Pons (tissue), 1 donor: ENCODE data around the gene PTPRT.

Source experiments
- DNase-seq: peaks from one replicate; pipeline ENCODE4 v3.0.0-alpha.2; 2016; ENCODE audit warnings: low spot score

Gene PTPRT

DNA sequence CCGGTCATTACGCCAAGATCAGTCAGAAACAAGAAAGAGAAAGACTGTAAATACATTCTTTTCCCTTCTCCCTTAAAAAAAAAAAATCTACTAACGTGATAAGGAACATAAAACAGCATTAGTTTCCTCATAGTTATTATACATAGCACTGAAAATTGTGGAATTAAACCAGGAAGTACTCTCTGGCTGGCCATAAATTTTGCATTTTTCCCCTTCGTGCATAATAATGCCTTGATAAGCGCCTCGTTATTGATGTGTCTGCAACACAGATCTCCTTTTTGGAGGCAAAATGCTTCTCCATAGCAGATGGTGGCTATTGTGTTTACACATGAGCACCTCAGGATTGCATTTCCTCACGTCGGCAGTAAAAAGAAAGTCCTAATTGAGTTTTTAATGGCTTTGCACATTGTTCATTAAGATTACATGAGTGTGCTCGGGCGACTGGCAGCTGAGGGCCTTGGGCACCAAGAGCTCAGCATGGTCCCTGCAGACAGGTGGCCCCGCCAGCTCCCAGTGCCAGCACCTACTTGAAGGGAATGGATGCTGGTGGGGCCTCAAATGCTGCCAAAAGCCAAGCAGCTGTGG lies 394.5 kb downstream of the PTPRT start:
- no peak for DNase-seq

DNA sequence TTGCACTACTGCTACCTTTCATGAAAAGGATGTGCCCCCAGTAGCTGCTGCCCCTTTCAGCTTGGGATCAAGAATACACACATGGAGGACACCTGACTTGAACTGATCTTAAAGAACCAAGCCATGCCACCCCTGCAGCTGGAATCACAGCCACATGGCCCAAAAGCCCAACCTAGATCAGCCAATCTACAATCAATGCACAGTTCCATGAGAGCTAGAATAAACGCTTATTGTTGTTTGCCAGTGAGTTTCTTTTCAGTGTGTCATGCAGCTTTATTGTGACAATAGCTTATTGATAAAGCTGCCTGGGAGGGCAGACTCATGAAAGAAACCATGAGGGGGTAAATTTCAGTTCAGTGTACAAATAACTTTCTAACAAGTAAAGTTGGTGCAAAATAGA lies 397.7 kb downstream of the PTPRT start:
- DNase-seq: peak; percentile 95

DNA sequence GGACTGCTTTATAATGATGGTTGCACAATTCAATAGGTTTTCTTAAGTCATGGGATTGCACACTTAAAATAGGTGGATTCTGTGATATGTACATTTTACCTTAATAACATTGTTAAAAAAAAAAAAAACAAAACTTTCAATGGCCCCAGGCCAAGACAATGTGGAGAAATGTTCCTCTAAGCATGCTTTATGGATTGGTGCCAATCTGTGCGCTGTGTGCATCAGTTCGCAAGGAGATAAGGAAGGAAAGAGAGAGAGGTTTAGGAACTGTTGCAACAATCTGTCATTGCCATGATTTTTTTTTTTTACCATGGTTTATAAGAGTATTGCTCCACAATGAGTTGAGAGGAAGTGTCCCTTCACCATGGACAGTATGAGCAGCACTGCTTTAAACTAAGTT lies 399.6 kb downstream of the PTPRT start:
- DNase-seq: no peak

DNA sequence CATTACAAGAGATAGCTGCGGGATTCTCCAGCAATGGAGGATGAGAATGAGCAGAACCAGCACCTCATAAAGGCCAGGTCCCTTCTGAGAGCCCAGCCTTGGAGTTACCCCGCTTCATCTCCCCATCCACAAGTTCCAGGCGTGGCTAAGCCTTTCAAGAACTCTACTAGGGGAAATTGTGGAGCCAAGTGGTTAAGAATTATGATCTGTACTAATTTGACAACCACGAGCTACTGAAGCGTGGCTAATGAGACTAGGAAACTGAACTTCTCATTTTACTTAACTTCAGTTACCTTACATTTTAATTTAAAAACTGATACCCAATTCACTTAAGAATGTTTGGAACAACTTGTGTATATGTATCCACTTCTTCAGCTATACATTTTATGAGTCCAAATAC lies 401.0 kb downstream of the PTPRT start:
- no peak for DNase-seq

DNA sequence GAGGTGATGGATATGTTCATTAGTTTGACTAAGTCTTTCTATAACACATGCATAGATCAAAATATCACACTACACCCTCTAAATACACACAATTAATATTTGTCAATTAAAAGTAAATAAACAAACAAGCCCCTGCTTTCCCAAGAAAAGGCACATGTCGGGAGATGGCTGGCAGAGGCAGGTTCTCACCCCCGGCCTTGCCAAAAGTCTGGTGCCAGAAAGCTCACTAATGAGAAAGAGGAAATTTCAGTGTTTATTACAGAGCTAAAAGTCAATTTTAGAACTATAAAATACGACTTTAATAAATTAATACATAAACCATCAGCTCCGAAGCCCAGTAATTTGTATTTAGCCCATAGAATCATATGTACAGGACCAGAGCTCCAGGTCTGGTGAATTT lies 404.7 kb downstream of the PTPRT start:
- no peak for DNase-seq

DNA sequence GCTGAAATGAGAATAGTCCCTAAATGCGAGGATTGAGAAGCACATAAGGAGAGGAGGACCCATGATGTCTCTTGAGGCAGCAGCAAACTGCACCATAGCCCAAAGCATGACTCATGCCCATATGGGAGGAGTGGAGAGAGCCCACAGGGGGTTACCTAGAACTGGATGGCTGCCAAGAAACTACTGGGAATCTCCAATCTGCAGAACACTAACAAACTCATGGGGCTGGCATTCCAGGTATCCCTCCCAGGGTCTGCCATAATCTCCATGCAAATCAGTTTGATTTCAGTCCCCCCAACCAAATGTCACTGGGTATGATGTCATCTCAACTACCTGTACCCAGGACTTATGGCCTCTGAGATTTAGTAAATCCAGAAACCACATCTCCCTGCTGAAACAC lies 410.5 kb downstream of the PTPRT start:
- DNase-seq: no peak

DNA sequence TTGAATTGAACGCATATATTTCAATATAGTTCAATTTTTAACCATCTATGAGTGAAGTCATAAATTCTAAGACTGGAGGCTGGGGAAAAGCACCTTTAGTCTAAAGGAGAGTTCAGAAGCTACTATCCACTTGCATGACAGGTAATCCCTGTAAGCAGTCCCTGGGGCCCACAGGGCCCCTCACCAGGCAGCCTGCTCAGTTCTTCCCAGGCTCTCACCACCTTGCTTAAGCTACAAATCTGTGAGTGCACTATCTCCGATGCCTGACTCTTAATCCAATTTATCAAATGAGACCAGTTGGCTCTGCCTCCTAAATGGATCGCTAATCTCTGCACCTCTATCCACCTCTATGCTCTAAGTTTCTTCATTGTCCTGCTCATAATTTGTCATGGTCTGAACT lies 413.8 kb downstream of the PTPRT start:
- DNase-seq: no peak

DNA sequence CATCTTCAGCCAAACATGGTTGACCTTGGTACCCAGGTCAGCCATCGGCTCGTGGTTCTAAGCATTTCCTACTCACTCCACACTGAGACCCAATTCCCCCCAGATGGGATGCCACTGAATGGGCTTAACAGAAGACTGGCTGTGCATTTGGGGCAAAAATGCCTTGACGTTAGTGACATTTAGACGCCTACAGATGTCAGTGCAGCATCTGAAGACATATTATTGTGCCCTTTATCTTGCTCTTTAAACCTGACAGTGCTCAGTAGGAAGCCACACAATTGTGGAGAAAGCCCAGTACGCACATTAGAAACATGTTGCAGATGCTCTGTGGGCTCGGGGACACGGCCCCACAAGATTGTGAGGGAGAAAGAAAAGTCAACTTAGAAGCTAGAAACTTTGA lies 414.7 kb downstream of the PTPRT start:
- DNase-seq: peak; percentile 39

DNA sequence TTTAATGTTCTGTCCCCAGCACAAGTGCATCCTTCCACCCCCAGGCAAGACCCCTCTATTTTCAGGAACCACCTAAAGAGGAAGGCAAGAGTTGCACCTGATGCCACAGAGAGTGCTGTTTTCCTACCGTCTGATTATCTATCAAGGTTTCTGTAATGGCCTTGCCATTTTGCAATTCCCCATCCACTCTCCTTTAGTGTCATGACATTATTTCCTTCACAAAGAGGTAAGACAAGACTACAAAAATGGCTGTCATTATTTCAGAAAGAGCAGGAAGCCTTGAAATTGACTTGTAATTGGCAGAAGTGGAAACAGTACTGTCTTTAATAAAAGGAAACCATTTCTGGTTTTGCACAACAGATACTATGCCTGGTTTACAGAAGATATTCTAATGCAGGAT lies 426.7 kb downstream of the PTPRT start:
- DNase-seq: no peak

DNA sequence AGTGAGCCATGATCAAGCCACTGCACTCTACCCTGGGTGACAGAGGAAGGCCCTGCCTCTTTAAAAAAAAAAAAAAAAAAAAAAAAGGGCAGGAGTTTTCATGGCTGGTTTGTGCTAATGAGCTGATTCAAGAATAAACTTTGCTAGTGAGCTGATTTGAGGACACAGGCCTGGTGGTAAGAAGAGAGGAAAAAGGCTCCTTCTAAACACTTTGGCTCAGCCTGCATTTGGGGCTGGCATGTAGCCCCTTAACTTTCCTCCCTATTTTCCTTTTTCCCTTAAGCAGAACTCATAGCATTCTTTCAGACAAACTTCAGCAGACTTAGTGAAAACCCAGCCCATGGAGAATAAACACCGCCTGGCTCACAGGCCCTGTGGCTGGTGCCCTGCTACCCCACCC lies 432.7 kb downstream of the PTPRT start:
- DNase-seq: no peak

DNA sequence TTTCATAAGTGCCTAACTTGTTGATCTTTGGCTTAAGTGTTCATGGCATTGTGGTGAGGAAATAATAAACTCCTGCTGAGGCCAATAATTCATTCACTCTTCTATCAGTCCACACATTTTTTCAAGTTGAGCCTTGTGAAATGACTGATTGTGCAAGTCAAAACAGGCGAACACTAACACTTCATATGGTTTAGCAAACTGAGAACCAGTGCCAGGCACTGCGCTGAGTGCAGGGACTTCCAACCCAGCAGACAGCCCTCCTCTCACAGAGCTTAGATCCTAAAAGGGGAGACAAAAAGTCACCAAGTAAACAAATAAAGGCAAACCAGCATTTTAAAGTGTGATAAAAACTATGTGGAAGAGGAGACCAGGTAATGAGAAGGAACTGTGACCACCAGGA lies 435.0 kb downstream of the PTPRT start:
- DNase-seq: no peak

DNA sequence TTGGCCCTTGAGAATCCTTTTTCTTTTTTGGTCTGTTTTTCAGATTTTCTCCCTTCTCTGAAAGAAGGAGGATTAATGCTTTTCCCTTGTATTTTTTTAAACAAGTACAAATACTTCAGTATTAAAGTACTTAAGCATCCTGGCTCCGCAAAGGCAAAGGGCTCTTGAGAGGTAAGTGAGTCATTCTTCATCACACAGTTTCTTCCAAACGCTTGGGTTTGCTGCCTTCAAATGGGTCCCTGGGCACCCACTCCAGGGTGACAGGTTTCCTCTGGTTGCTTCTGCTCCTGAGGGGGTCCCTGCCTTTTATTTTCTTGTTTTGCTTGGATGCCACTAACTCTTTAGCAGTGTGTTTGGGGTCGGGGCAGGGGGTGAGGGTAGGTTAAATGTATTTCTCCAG lies 437.1 kb downstream of the PTPRT start:
- DNase-seq: no peak

DNA sequence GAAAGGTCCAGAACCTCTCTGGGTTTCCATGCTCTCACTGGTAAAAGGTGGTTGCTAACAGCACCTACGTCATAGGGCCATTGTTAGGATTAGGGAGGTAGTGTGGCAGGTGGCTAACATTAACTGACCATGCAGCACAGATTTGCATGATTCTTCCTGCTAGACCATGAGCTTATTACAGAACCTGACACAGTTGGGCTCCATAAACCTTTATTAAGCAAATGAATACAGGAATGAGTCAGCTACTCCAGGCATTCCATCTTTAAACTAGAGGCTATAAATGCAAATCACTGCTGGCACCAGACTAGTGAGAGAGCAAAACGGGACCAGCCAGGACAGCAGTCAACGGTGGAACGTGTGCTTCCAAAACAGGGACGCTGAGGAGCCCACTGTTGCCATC lies 440.1 kb downstream of the PTPRT start:
- no peak for DNase-seq

DNA sequence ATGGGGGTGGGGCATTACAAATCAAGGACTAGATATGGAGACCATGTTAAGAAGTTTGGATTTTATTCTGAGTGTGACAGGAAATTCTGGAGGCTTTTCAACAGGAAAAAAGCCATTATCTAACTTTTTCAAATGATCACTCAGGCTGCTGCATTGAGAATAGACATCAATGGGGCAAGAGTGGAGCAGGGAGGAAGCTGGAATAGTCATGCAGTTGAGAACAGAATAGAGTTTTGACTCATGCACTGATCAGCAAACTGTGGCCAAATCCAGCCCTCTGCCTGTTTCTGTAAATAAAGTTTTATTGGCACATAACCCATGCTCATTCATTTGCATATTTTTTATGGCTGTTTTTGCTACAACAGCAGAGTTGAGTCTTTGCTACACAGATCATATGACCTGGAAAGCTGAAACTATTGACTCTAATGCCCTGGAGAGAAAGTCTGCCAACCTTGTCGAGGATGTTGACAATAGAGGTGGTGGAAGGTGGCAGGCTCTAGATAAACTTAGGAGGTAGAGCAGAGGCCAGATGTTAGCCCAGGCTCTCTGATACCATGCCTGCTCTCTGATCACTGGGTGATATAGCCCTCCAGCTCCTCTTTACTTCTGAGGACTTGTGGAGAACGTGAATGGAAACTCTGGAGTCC lies 441.8 kb downstream of the PTPRT start:
- no peak for DNase-seq

DNA sequence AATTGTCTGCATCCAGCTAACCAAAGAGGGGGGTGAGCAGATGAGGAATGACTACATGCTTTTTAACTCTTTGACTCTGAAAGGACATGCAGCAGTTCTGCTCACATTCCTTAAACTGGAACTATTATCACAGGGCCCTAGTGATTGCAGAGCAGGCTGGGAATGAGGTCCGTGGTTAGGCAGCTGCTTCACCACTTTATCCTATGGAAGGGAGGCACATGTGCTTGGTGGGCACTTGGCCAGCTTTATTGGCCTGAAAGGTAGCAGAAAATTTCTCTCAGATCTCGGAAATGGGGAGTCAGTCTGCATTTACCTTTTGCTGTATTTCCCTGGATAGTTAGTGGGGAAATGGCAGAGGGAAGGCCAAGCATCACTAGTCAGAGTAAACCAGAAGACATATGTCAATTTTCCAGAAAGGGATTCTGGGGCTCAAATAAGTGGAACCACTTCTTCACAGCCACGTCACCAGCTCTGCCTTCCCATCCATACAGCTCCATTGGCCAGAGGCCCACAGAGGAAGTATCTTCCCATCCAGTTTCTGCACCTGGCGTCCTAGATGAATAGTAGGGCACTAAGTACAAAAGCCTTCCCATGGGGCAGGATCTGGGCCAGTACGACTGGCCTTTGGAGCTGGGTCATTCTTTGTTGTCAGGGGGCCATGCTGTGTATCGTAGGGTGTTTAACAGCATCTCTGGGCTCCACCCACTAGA lies 444.8 kb downstream of the PTPRT start:
- no peak for DNase-seq

DNA sequence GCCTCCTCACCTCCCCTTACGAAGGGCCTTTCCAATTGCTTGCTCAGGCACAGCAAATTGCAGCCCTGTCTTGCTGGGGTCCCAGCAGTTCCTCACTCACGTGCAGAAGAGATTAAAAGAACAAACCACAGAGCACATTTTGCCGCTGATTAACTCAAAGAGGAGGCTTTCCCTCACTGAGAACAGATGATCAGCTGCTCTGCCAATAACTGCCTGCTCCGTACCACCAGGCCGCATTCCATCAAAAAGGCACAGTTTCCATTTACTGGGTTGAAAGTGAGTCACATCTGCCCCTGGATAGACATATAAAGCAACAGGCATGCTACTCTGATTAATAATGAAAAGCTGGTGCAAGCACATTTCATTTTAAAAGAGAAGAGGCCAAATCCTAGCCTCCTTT lies 446.8 kb downstream of the PTPRT start:
- no peak for DNase-seq

DNA sequence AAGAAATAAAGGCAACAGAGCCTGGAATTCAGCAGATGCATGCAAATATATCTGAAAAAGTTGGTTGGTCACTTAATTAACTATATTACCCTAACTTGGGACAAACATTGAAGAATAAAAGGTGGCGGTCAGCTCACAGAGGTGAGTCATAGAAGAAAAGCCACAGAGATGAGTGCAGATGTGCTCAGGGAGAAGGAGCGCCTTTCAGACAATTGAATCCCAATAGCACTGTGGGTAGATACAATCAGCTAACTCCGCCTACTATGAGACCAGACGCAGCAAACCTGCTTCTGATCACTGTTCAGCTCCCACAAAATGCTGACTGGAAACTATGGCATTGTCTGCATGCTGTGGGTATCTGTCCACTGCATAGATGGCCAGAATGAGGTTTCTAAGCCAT lies 447.8 kb downstream of the PTPRT start:
- DNase-seq: no peak

DNA sequence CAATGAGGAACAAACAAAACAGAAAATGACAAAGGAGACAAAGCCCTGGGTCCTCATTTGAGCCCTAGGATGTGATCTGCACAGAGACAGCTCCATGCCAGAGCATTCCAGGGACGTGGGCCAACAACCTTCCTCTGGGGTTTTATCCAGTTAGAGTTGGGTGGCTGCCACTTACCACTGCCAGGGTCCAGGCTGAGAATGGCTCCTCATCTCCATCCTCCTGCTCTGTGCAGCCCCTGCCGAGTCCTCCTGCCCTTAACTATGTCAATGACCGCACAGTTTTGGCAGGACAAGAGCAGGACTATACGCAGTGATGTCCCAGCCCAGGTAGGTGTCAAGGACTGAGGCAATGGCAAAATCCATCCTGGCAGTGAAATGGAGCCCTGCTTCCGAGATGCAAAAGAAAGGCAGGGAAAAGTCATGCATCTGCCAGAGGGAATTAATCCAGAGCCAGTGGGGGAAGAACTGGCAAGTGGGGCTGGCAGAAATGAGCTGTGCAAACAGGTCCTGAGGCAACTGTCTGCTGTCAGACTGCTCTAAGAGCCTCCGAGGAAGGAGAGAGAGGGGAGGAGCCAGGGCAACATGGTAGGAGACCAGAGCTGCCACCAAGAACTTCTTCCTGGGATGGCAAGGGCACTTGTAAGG lies 449.4 kb downstream of the PTPRT start:
- peak; percentile 52 for DNase-seq

DNA sequence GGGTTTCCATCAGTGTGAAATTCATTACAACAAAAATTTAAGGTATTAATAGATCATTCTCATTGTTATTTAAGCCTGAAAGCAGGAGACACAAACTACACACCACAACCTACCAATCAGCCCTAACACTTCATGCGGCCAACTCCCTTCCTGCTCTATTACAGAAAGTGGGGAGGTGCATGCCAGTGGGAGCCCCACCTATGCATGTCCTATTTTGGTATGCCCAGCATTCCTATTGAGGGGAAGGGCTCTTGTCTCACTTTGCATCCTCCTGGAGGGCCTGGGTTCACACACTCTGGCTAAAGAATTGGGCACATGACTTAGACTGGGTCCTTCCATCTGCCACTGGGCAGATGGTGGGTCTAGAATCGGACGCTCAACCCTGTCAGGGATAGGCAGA lies 450.0 kb downstream of the PTPRT start:
- DNase-seq: no peak

DNA sequence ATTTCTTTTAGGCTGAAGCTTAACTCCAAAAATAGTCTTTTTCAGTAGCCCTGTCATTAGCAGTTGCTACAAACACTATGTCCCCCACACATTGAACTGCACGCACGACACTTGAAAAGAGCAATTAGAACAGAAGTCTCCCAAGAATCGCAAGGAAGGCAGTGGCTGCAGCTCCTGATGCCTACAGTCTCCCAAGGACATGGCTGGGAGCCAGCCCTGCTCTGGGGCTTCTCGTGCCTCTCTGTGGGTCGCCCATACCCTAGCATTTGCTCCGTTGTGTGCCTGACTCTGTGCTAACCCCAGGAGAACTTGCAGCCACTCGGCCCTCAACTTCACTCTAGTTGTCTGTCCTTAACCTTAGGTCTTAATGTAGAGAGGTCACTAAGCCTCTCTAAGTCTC lies 454.2 kb downstream of the PTPRT start:
- no peak for DNase-seq

DNA sequence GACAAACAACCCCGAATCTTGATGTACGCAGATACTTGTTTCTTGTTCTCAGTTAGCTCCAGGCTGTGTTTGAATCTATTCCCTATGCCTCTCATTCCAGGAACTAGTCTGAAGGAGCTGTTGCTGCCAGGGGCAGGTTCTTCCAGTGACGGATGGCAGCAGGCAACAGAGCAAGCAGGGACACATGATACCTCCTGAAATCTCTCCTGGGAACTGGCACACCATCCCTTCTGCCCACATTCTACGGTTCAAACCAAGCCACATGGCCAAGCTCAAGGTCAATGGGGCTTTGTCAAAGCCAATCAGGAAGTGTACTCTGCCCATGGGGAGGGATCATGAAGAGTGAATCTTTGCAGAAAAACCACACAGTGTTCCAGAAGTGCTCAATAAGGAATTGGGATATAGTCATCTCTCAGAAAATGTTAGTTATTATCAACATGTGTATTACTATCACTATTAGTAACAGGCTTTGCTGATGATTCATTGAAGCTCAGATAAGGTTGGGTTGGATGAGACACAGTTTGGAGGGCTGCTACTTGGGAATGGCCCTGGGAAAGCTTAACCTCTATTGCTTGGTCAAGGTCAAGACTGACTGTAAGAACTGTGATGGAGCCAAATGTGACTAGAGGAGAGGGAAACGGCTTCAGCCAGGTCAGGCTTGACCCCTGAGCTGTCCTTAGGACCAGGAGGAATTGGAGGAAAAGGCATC lies 454.9 kb downstream of the PTPRT start:
- DNase-seq: peak; percentile 2

DNA sequence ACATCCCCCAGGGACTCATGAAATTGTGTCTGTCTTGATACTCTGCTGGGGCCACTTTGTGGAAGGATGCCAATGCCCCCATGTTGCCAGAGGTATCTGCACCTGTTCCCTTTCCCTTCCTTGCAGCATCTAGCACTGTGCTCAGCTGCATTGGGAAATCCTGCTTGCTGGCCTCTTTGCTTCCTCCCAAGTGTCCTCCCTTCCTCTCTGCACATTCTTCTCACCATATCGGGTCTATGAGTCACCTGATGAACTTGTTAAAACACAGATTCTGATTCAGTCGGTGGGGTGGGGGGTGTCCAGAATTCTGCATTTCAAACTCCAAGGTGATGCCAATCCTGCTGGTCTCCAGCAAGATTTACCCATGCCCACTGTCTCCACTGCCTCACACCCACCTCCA lies 467.8 kb downstream of the PTPRT start:
- no peak for DNase-seq
